ENCODE data around the gene GGT7. TPM values are rescaled to one million over a fixed set of nuclear protein-coding genes. Genes with fewer than 3 reads are reported as not detected.

The GGT7 gene
- total RNA-seq, 1 donor from 2014 or later = 58.4 TPM

- no peak for TF ChIP-seq CTCF (IDR thresholded peaks at IDR 0.05; ENCODE audit: unreplicated experiment)
- DNase-seq (ENCODE audit: low spot score, unreplicated experiment) = no peak
- peaks cover 32% of the 10 kb centered on the region for H3K4me1 Mint-ChIP-seq (ENCODE audit: low read depth)
- peak overlapping the region; percentile 73 for H3K27ac Mint-ChIP-seq
- peaks cover 32% of the 10 kb centered on the region for H3K27me3 Mint-ChIP-seq
- peaks cover 3% of the 10 kb centered on the region for H3K36me3 Mint-ChIP-seq (ENCODE audit: insufficient read depth)
- peak overlapping the region; percentile 95 for H3K4me3 Mint-ChIP-seq (ENCODE audit: low read depth)
- H3K9me3 Mint-ChIP-seq (ENCODE audit: low read depth) = peaks cover 3% of the 10 kb centered on the region
Measured at GRCh38 chr20:34875642-34876405, 3.2 kb upstream of the GGT7 start.

DNA sequence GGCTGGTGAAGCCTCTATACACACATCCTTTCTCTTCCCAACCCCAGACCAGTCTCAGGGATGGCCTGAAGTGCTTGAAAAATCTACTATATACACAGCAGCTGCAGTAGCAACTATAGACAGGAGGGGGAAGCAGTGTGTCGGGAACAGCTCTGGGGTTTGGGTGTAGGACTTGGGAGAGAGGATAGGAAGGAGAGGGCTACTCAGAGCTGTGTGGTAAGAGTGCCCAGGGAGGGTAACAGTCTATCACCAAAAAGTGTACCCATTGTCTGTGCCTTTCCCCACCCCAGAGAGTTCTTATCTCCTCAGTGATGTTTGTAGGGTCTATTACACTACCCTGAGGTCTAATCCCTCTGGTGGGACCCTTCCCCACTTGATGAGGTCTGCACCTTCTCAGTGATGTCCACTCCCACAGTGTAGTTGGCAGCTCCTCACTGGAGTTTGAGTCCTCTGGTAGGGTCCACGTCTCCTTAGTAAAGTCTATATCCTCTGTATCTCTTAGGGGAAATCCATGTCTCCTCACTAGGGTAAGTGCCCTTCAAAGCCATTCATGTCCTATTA, 1.5 kb upstream of the GGT7 start:
- TF ChIP-seq CTCF (IDR thresholded peaks at IDR 0.05; ENCODE audit: unreplicated experiment) = peak; percentile 80
- Mint-ChIP-seq H3K4me1 (ENCODE audit: low read depth) (peaks cover 32% of the 10 kb centered on the region), H3K36me3 (ENCODE audit: insufficient read depth) (peaks cover 2% of the 10 kb centered on the region), H3K27ac (no peak overlapping the region), H3K9me3 (ENCODE audit: low read depth) (peaks cover 2% of the 10 kb centered on the region), H3K4me3 (ENCODE audit: low read depth) (peak overlapping the region; percentile 80), H3K27me3 (peaks cover 30% of the 10 kb centered on the region)
- DNase-seq (ENCODE audit: low spot score, unreplicated experiment) = peak; percentile 59

DNA sequence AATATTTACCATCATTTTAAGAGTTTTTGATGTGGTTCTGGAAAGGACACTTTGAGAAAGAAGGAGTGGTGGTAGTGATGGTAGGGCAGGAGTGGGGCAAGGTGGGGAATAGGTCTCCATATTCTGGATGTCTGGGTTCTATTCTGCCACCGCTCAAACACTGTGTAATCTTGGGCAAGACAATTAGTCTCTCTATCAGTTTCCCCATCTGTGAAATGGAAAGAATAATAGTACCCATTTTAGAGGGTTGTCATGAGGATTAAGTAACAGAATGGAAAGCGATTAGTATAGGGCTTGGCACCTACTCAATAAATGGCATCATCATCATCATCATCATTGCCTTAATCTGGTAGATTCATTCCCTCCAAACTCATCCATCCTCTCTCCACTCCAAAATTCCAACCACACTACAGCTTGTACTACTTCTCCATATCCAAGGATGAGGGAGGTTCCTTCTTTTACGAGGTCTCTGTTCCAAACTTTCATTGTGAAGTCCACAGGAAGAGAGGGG, 982 bp upstream of the GGT7 start:
- Mint-ChIP-seq H3K27me3 (peaks cover 28% of the 10 kb centered on the region), H3K36me3 (ENCODE audit: insufficient read depth) (peaks cover 1% of the 10 kb centered on the region), H3K27ac (no peak overlapping the region), H3K4me3 (ENCODE audit: low read depth) (peak overlapping the region; percentile 80), H3K9me3 (ENCODE audit: low read depth) (no peaks in the 10 kb centered on the region), H3K4me1 (ENCODE audit: low read depth) (peaks cover 32% of the 10 kb centered on the region)
- no peak for DNase-seq (ENCODE audit: low spot score, unreplicated experiment)
- TF ChIP-seq CTCF (IDR thresholded peaks at IDR 0.05; ENCODE audit: unreplicated experiment) = no peak

DNA sequence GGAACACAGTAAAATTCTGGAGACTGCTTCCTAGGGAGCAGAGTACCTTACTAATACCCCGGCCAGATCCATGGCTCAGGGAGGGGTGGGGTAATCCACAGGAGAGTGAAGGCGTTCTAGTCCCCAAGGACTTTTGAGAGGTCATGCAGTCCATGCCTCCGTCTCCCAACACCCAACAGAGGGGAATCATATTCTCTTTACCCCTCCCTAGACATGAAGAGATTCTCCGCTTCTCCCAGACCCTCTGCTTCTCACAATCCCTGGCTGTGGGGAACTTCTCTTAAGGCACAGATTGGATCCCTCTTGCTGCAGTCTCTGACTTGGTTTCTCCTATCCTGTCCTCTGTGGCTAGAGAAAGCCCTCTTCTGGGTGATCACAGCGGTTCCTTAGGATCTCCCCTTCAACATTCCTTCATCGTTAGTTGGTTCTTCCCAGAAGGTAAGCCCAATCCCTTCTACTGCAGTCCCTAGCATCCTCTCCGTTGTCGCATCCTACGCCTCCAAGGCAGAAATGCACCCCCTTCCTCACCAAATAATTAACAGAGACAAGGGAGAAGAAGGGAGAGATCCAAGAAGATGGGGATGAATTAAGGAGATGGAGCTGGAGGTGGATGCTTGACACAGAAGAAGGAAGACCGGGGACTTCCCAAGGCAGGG, 562 bp downstream of the GGT7 start:
- Mint-ChIP-seq H3K4me1 (ENCODE audit: low read depth) (peaks cover 30% of the 10 kb centered on the region), H3K9me3 (ENCODE audit: low read depth) (no peaks in the 10 kb centered on the region), H3K27ac (peak overlapping the region; percentile 60), H3K36me3 (ENCODE audit: insufficient read depth) (peaks cover 1% of the 10 kb centered on the region), H3K27me3 (peaks cover 18% of the 10 kb centered on the region), H3K4me3 (ENCODE audit: low read depth) (peak overlapping the region; percentile 80)
- DNase-seq (ENCODE audit: low spot score, unreplicated experiment) = no peak
- no peak for TF ChIP-seq CTCF (IDR thresholded peaks at IDR 0.05; ENCODE audit: unreplicated experiment)

DNA sequence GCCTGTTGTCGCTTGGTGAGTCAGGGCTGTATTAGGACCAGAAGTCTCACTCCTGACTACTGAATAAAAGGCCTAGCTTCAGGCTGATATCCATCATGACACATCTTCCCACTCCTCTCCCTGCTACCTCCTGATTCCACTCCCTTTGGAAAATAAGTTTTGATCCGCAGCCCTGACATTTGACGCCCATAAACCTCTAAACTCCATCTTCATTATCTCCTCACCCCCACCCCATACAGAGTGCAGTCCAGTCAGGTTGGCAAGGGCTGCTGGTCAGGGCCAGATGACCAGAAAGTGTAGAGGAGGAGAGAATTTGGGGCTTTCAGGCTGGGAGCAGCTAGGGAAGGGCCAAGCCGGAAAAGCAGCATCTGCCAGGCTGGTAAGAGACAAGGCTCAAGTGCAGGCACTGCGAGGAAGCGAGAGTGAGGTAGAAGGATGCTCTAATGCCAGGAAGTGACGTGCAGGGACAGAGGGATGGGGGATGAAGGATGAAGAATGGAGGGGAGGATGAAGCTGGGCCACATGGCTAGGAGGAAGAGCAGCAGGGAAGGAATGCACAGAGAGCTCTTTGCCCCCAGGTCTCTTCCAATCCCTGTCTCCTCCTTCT, 1.2 kb downstream of the GGT7 start:
- Mint-ChIP-seq H3K27me3 (peaks cover 14% of the 10 kb centered on the region), H3K9me3 (ENCODE audit: low read depth) (no peaks in the 10 kb centered on the region), H3K4me1 (ENCODE audit: low read depth) (peaks cover 27% of the 10 kb centered on the region), H3K27ac (peak overlapping the region; percentile 10), H3K36me3 (ENCODE audit: insufficient read depth) (no peaks in the 10 kb centered on the region), H3K4me3 (ENCODE audit: low read depth) (peak overlapping the region; percentile 80)
- TF ChIP-seq CTCF (IDR thresholded peaks at IDR 0.05; ENCODE audit: unreplicated experiment) = no peak
- no peak for DNase-seq (ENCODE audit: low spot score, unreplicated experiment)
